GM18870 (cell line): ENCODE data around the gene LRRC32.

Experiments
- ATAC-seq: cut with Tn5 transposase; IDR thresholded peaks from one replicate; pipeline ENCODE4 v1.9.1; 2021; ENCODE audit warnings: moderate library complexity; ENCODE audit not compliant: unreplicated experiment

LRRC32 gene

GRCh38 chr11:76700177-76701100 lies 29.9 kb upstream of the LRRC32 start:
- no peak for ATAC-seq

- no peak for ATAC-seq
These were observed 29.0 kb upstream of the LRRC32 start for GRCh38 chr11:76699451-76700091.

- no peak for ATAC-seq
These were observed 27.9 kb upstream of the LRRC32 start for GRCh38 chr11:76698321-76699043.

GRCh38 chr11:76696756-76697155 lies 26.2 kb upstream of the LRRC32 start:
- no peak for ATAC-seq

GRCh38 chr11:76695771-76696170 lies 25.2 kb upstream of the LRRC32 start:
- no peak for ATAC-seq

GRCh38 chr11:76695133-76695532 lies 24.6 kb upstream of the LRRC32 start:
- no peak for ATAC-seq

GRCh38 chr11:76694664-76695063 lies 24.1 kb upstream of the LRRC32 start:
- no peak for ATAC-seq

- no peak for ATAC-seq
These were observed 23.3 kb upstream of the LRRC32 start for GRCh38 chr11:76693806-76694205.

- ATAC-seq, result no peak
These were observed 22.4 kb upstream of the LRRC32 start for GRCh38 chr11:76692956-76693355.

GRCh38 chr11:76691655-76692054 lies 21.1 kb upstream of the LRRC32 start:
- no peak for ATAC-seq

- ATAC-seq, result no peak
These were observed 20.2 kb upstream of the LRRC32 start for GRCh38 chr11:76690736-76691135.

GRCh38 chr11:76689313-76690260 lies 19.0 kb upstream of the LRRC32 start:
- no peak for ATAC-seq

GRCh38 chr11:76688146-76688545 lies 17.6 kb upstream of the LRRC32 start:
- no peak for ATAC-seq

GRCh38 chr11:76686261-76687079 lies 15.9 kb upstream of the LRRC32 start:
- no peak for ATAC-seq

GRCh38 chr11:76685831-76686230 lies 15.3 kb upstream of the LRRC32 start:
- ATAC-seq, result no peak

GRCh38 chr11:76685237-76685636 lies 14.7 kb upstream of the LRRC32 start:
- no peak for ATAC-seq

GRCh38 chr11:76684516-76684915 lies 14.0 kb upstream of the LRRC32 start:
- ATAC-seq, result no peak

GRCh38 chr11:76683161-76684095 lies 12.9 kb upstream of the LRRC32 start:
- no peak for ATAC-seq

- ATAC-seq, result no peak
These were observed 12.1 kb upstream of the LRRC32 start for GRCh38 chr11:76682684-76683083.
